Measurements from ENCODE around the gene PPP1R1B.

Gene PPP1R1B

GRCh38 chr17:39600288-39600996, 26.3 kb upstream of the PPP1R1B start:
- Histone ChIP-seq H3K9ac (ENCODE audit: low read depth in 1 of 2, low read length in 2 of 2) (no peak overlapping the region), H3K9me3 (ENCODE audit: control insufficient read depth in 1 of 2, low read length in 2 of 2) (no peaks in the 10 kb centered on the region), H3K4me3 (ENCODE audit: low read depth in 1 of 2, low read length in 2 of 2) (no peak overlapping the region), H3K27me3 (ENCODE audit: control insufficient read depth in 1 of 2, insufficient read depth in 2 of 2, low read length in 2 of 2) (peaks cover 89 to 98% of the 10 kb centered on the region in 2 donors), H3K27ac (ENCODE audit: low read depth, low read length) (no peak overlapping the region), H3K36me3 (ENCODE audit: control insufficient read depth in 1 of 2, insufficient read depth in 2 of 2, low read length in 2 of 2) (no peaks in the 10 kb centered on the region), H3K4me1 (ENCODE audit: control insufficient read depth in 1 of 2, insufficient read depth in 2 of 2, low read length in 2 of 2) (peaks cover 0 to 7% of the 10 kb centered on the region in 2 donors)

GRCh38 chr17:39600997-39601597, 25.7 kb upstream of the PPP1R1B start:
- H3K4me1 ChIP-seq (ENCODE audit: control insufficient read depth in 1 of 2, insufficient read depth in 2 of 2, low read length in 2 of 2): peaks cover 4 to 12% of the 10 kb centered on the region in 2 donors
- no peaks in the 10 kb centered on the region for H3K36me3 ChIP-seq (ENCODE audit: control insufficient read depth in 1 of 2, insufficient read depth in 2 of 2, low read length in 2 of 2)
- no peak overlapping the region for H3K9ac ChIP-seq (ENCODE audit: low read depth in 1 of 2, low read length in 2 of 2)
- no peak overlapping the region for H3K4me3 ChIP-seq (ENCODE audit: low read depth in 1 of 2, low read length in 2 of 2)
- peaks cover 89 to 98% of the 10 kb centered on the region in 2 donors for H3K27me3 ChIP-seq (ENCODE audit: control insufficient read depth in 1 of 2, insufficient read depth in 2 of 2, low read length in 2 of 2)
- no peaks in the 10 kb centered on the region for H3K9me3 ChIP-seq (ENCODE audit: control insufficient read depth in 1 of 2, low read length in 2 of 2)
- H3K27ac ChIP-seq (ENCODE audit: low read depth, low read length): no peak overlapping the region

- Histone ChIP-seq H3K4me1 (ENCODE audit: control insufficient read depth in 1 of 2, insufficient read depth in 2 of 2, low read length in 2 of 2) (peaks cover 5 to 14% of the 10 kb centered on the region in 2 donors), H3K36me3 (ENCODE audit: control insufficient read depth in 1 of 2, insufficient read depth in 2 of 2, low read length in 2 of 2) (no peaks in the 10 kb centered on the region), H3K27me3 (ENCODE audit: control insufficient read depth in 1 of 2, insufficient read depth in 2 of 2, low read length in 2 of 2) (peaks cover 89 to 98% of the 10 kb centered on the region in 2 donors), H3K27ac (ENCODE audit: low read depth, low read length) (no peak overlapping the region), H3K4me3 (ENCODE audit: low read depth in 1 of 2, low read length in 2 of 2) (no peak overlapping the region), H3K9ac (ENCODE audit: low read depth in 1 of 2, low read length in 2 of 2) (no peak overlapping the region), H3K9me3 (ENCODE audit: control insufficient read depth in 1 of 2, low read length in 2 of 2) (no peaks in the 10 kb centered on the region)
Measured at GRCh38 chr17:39601758-39602532, 24.8 kb upstream of the PPP1R1B start.

GRCh38 chr17:39602533-39603303, 24.0 kb upstream of the PPP1R1B start:
- Histone ChIP-seq H3K27me3 (ENCODE audit: control insufficient read depth in 1 of 2, insufficient read depth in 2 of 2, low read length in 2 of 2) (peaks cover 88 to 98% of the 10 kb centered on the region in 2 donors), H3K9me3 (ENCODE audit: control insufficient read depth in 1 of 2, low read length in 2 of 2) (no peaks in the 10 kb centered on the region), H3K4me1 (ENCODE audit: control insufficient read depth in 1 of 2, insufficient read depth in 2 of 2, low read length in 2 of 2) (peaks cover 5 to 14% of the 10 kb centered on the region in 2 donors), H3K9ac (ENCODE audit: low read depth in 1 of 2, low read length in 2 of 2) (no peak overlapping the region), H3K36me3 (ENCODE audit: control insufficient read depth in 1 of 2, insufficient read depth in 2 of 2, low read length in 2 of 2) (no peaks in the 10 kb centered on the region), H3K4me3 (ENCODE audit: low read depth in 1 of 2, low read length in 2 of 2) (no peak overlapping the region), H3K27ac (ENCODE audit: low read depth, low read length) (no peak overlapping the region)

GRCh38 chr17:39603304-39604016, 23.3 kb upstream of the PPP1R1B start:
- H3K9me3 ChIP-seq (ENCODE audit: control insufficient read depth in 1 of 2, low read length in 2 of 2): no peaks in the 10 kb centered on the region
- H3K4me1 ChIP-seq (ENCODE audit: control insufficient read depth in 1 of 2, insufficient read depth in 2 of 2, low read length in 2 of 2): peaks cover 5 to 13% of the 10 kb centered on the region in 2 donors
- peaks cover 87 to 96% of the 10 kb centered on the region in 2 donors for H3K27me3 ChIP-seq (ENCODE audit: control insufficient read depth in 1 of 2, insufficient read depth in 2 of 2, low read length in 2 of 2)
- no peak overlapping the region for H3K27ac ChIP-seq (ENCODE audit: low read depth, low read length)
- H3K36me3 ChIP-seq (ENCODE audit: control insufficient read depth in 1 of 2, insufficient read depth in 2 of 2, low read length in 2 of 2): no peaks in the 10 kb centered on the region
- H3K9ac ChIP-seq (ENCODE audit: low read depth in 1 of 2, low read length in 2 of 2): no peak overlapping the region
- no peak overlapping the region for H3K4me3 ChIP-seq (ENCODE audit: low read depth in 1 of 2, low read length in 2 of 2)

- H3K4me3 ChIP-seq (ENCODE audit: low read depth in 1 of 2, low read length in 2 of 2): no peak overlapping the region
- H3K27ac ChIP-seq (ENCODE audit: low read depth, low read length): no peak overlapping the region
Measured at GRCh38 chr17:39604911-39605491, 21.8 kb upstream of the PPP1R1B start.

GRCh38 chr17:39605492-39606433, 21.0 kb upstream of the PPP1R1B start:
- no peak overlapping the region for H3K9ac ChIP-seq (ENCODE audit: low read depth in 1 of 2, low read length in 2 of 2)
- H3K9me3 ChIP-seq (ENCODE audit: control insufficient read depth in 1 of 2, low read length in 2 of 2): no peaks in the 10 kb centered on the region
- H3K4me1 ChIP-seq (ENCODE audit: control insufficient read depth in 1 of 2, insufficient read depth in 2 of 2, low read length in 2 of 2): peaks cover 5 to 7% of the 10 kb centered on the region in 2 donors
- H3K27me3 ChIP-seq (ENCODE audit: control insufficient read depth in 1 of 2, insufficient read depth in 2 of 2, low read length in 2 of 2): peaks cover 79 to 87% of the 10 kb centered on the region in 2 donors
- no peaks in the 10 kb centered on the region for H3K36me3 ChIP-seq (ENCODE audit: control insufficient read depth in 1 of 2, insufficient read depth in 2 of 2, low read length in 2 of 2)
- H3K27ac ChIP-seq (ENCODE audit: low read depth, low read length): no peak overlapping the region
- peak overlapping the region in 1 of 2 donors; percentile 21 for H3K4me3 ChIP-seq (ENCODE audit: low read depth in 1 of 2, low read length in 2 of 2)

More at GRCh38 chr17:39604911-39605491, 21.8 kb upstream of the PPP1R1B start:
- Histone ChIP-seq H3K9me3 (ENCODE audit: control insufficient read depth in 1 of 2, low read length in 2 of 2) (no peaks in the 10 kb centered on the region), H3K27me3 (ENCODE audit: control insufficient read depth in 1 of 2, insufficient read depth in 2 of 2, low read length in 2 of 2) (peaks cover 86 to 95% of the 10 kb centered on the region in 2 donors), H3K4me1 (ENCODE audit: control insufficient read depth in 1 of 2, insufficient read depth in 2 of 2, low read length in 2 of 2) (peaks cover 5 to 7% of the 10 kb centered on the region in 2 donors), H3K36me3 (ENCODE audit: control insufficient read depth in 1 of 2, insufficient read depth in 2 of 2, low read length in 2 of 2) (no peaks in the 10 kb centered on the region), H3K9ac (ENCODE audit: low read depth in 1 of 2, low read length in 2 of 2) (no peak overlapping the region)

- Histone ChIP-seq H3K27me3 (ENCODE audit: control insufficient read depth in 1 of 2, insufficient read depth in 2 of 2, low read length in 2 of 2) (peaks cover 75 to 83% of the 10 kb centered on the region in 2 donors), H3K27ac (ENCODE audit: low read depth, low read length) (no peak overlapping the region), H3K36me3 (ENCODE audit: control insufficient read depth in 1 of 2, insufficient read depth in 2 of 2, low read length in 2 of 2) (no peaks in the 10 kb centered on the region), H3K9me3 (ENCODE audit: control insufficient read depth in 1 of 2, low read length in 2 of 2) (no peaks in the 10 kb centered on the region), H3K4me1 (ENCODE audit: control insufficient read depth in 1 of 2, insufficient read depth in 2 of 2, low read length in 2 of 2) (peaks cover 5 to 7% of the 10 kb centered on the region in 2 donors), H3K9ac (ENCODE audit: low read depth in 1 of 2, low read length in 2 of 2) (no peak overlapping the region), H3K4me3 (ENCODE audit: low read depth in 1 of 2, low read length in 2 of 2) (no peak overlapping the region)
Measured at GRCh38 chr17:39606434-39607056, 20.2 kb upstream of the PPP1R1B start.

All from duodenal mucosa (tissue), 2 donors.